GM12874 (cell line): ENCODE results near the gene HOXC5.

Experiments used
- CTCF ChIP-seq: IDR thresholded peaks from 2 replicates; pipeline ENCODE4 v1.5.1; 2011; ENCODE audit warnings: low read depth, mild to moderate bottlenecking, control low read depth, low read length, moderate library complexity; ENCODE audit not compliant: insufficient read depth

HOXC5 gene

GRCh38 chr12:54033106-54033979 lies 493 bp downstream of the HOXC5 start:
- no peak for TF ChIP-seq CTCF

GRCh38 chr12:54033980-54034784 lies 1.3 kb downstream of the HOXC5 start:
- TF ChIP-seq CTCF, result no peak

GRCh38 chr12:54034785-54035310 lies 2.0 kb downstream of the HOXC5 start:
- TF ChIP-seq CTCF, result no peak

GRCh38 chr12:54035568-54036264 lies 2.9 kb downstream of the HOXC5 start:
- no peak for TF ChIP-seq CTCF

GRCh38 chr12:54036620-54037359 lies 3.9 kb downstream of the HOXC5 start:
- no peak for TF ChIP-seq CTCF

- no peak for TF ChIP-seq CTCF
These were observed 4.8 kb downstream of the HOXC5 start for GRCh38 chr12:54037360-54038283.
